Measurements from ENCODE around the gene UCP2. TPM values are rescaled to one million over a fixed set of nuclear protein-coding genes. Genes with fewer than 3 reads are reported as not detected.

The UCP2 gene
- total and polyA plus RNA-seq, 9 of the 15 experiments (the other 6 are each of a cell fraction or from before 2014, with no cell fraction given), result 19.2 to 216 (median 87.9) TPM

DNA sequence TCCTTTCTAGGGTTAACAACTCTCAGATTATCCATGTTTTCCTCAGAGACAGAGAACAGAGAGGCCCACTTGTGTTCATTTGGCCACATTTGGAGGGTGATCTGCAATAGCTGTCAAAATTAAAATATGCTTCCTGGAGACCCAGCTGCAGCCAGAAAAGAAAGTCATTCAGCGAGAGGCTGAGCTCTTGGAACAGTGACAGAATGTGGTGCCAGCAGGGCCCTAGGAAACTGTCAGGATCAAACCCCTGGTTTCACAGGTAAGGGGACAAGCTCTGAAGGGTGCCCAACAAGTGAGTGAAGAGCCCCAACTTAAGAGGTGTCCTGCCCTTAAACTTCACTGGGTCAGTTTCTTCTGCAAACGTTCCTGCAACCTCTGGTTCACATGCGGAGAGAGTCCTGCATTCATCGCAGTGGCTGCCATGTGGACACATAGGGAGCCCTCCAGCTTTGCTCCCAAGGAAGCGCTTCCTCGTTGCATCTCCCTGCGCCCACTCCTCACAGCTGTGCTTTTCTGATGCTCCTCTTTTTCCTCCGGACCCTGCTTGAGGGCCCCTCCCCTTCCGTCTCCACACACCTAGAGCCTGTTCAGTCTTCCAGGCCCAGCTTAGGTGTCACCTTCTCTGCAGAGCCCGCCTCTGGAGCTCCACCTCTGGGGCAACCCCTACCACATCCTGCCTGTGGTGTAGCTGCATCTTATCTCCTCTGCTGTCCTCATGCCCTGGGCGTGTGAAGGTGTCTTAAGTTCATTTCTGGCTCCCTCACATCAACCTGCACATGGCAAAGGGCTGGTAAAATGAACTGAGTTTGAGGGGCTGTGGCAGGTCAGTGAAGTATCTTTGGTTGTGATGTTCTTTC lies 22.3 kb upstream of the UCP2 start (continued):
- TF ChIP-seq PBX2 (CRISPR knock-in tag; IDR thresholded peaks at IDR 0.05; ENCODE audit: low read depth) (no peak), PBX2 (tag; conservative IDR thresholded peaks at IDR 0.05; ENCODE audit: low read depth) (peak; percentile 51), EWSR1 (IDR thresholded peaks at IDR 0.05; ENCODE audit: borderline replicate concordance, low read depth, partially characterized antibody) (no peak), RHOXF2B (CRISPR knock-in tag; conservative IDR thresholded peaks at IDR 0.05) (no peak), MEIS2 (IDR thresholded peaks at IDR 0.05; ENCODE audit: partially characterized antibody) (peak; percentile 34)
- TF ChIP-seq, protein P1, sequence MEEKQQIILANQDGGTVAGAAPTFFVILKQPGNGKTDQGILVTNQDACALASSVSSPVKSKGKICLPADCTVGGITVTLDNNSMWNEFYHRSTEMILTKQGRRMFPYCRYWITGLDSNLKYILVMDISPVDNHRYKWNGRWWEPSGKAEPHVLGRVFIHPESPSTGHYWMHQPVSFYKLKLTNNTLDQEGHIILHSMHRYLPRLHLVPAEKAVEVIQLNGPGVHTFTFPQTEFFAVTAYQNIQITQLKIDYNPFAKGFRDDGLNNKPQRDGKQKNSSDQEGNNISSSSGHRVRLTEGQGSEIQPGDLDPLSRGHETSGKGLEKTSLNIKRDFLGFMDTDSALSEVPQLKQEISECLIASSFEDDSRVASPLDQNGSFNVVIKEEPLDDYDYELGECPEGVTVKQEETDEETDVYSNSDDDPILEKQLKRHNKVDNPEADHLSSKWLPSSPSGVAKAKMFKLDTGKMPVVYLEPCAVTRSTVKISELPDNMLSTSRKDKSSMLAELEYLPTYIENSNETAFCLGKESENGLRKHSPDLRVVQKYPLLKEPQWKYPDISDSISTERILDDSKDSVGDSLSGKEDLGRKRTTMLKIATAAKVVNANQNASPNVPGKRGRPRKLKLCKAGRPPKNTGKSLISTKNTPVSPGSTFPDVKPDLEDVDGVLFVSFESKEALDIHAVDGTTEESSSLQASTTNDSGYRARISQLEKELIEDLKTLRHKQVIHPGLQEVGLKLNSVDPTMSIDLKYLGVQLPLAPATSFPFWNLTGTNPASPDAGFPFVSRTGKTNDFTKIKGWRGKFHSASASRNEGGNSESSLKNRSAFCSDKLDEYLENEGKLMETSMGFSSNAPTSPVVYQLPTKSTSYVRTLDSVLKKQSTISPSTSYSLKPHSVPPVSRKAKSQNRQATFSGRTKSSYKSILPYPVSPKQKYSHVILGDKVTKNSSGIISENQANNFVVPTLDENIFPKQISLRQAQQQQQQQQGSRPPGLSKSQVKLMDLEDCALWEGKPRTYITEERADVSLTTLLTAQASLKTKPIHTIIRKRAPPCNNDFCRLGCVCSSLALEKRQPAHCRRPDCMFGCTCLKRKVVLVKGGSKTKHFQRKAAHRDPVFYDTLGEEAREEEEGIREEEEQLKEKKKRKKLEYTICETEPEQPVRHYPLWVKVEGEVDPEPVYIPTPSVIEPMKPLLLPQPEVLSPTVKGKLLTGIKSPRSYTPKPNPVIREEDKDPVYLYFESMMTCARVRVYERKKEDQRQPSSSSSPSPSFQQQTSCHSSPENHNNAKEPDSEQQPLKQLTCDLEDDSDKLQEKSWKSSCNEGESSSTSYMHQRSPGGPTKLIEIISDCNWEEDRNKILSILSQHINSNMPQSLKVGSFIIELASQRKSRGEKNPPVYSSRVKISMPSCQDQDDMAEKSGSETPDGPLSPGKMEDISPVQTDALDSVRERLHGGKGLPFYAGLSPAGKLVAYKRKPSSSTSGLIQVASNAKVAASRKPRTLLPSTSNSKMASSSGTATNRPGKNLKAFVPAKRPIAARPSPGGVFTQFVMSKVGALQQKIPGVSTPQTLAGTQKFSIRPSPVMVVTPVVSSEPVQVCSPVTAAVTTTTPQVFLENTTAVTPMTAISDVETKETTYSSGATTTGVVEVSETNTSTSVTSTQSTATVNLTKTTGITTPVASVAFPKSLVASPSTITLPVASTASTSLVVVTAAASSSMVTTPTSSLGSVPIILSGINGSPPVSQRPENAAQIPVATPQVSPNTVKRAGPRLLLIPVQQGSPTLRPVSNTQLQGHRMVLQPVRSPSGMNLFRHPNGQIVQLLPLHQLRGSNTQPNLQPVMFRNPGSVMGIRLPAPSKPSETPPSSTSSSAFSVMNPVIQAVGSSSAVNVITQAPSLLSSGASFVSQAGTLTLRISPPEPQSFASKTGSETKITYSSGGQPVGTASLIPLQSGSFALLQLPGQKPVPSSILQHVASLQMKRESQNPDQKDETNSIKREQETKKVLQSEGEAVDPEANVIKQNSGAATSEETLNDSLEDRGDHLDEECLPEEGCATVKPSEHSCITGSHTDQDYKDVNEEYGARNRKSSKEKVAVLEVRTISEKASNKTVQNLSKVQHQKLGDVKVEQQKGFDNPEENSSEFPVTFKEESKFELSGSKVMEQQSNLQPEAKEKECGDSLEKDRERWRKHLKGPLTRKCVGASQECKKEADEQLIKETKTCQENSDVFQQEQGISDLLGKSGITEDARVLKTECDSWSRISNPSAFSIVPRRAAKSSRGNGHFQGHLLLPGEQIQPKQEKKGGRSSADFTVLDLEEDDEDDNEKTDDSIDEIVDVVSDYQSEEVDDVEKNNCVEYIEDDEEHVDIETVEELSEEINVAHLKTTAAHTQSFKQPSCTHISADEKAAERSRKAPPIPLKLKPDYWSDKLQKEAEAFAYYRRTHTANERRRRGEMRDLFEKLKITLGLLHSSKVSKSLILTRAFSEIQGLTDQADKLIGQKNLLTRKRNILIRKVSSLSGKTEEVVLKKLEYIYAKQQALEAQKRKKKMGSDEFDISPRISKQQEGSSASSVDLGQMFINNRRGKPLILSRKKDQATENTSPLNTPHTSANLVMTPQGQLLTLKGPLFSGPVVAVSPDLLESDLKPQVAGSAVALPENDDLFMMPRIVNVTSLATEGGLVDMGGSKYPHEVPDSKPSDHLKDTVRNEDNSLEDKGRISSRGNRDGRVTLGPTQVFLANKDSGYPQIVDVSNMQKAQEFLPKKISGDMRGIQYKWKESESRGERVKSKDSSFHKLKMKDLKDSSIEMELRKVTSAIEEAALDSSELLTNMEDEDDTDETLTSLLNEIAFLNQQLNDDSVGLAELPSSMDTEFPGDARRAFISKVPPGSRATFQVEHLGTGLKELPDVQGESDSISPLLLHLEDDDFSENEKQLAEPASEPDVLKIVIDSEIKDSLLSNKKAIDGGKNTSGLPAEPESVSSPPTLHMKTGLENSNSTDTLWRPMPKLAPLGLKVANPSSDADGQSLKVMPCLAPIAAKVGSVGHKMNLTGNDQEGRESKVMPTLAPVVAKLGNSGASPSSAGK (IDR thresholded peaks at IDR 0.05), result peak; percentile 63; the same call in 1 of the 2 replicates

Data from K562 (cell line).